ENCODE measurements around the gene SPRR4. TPM values are rescaled to one million over a fixed set of nuclear protein-coding genes. Genes with fewer than 3 reads are reported as not detected.

The SPRR4 gene
- total and polyA plus RNA-seq, 2 donors (not counting 1 experiment from before 2014, with no cell fraction given): not detected

- no peaks in the 10 kb centered on the region for H4K20me1 ChIP-seq (ENCODE audit: control insufficient read depth, insufficient read depth, low read length, poor library complexity, severe bottlenecking)
- no peak overlapping the region for H3K27ac Mint-ChIP-seq
- no peaks in the 10 kb centered on the region for H3K4me1 ChIP-seq (ENCODE audit: control insufficient read depth in 2 of 2, insufficient read depth in 2 of 2, low read length in 2 of 2)
- no peak overlapping the region for H3K4me2 ChIP-seq (replicated peaks; ENCODE audit: low read depth, low read length, poor library complexity, severe bottlenecking)
- no peak for ATAC-seq (ENCODE audit: low read depth)
- peaks cover 0 to 7% (median 5%) of the 10 kb centered on the region in 4 experiments for H3K27me3 ChIP-seq (replicated peaks in 1 of 4; ENCODE audit: control extremely low read depth in 1 of 4, control insufficient read depth in 3 of 4, insufficient read depth in 4 of 4, low read length in 3 of 4)
- no peak overlapping the region for H2AFZ ChIP-seq (ENCODE audit: insufficient read depth, low read depth, low read length, poor library complexity, severe bottlenecking)
- H3K79me2 ChIP-seq (ENCODE audit: control insufficient read depth, insufficient read depth, low read length): no peaks in the 10 kb centered on the region
- no peaks in the 10 kb centered on the region for H3K36me3 ChIP-seq (replicated peaks in 1 of 2; ENCODE audit: control extremely low read depth in 1 of 2, control insufficient read depth in 1 of 2, extremely low read depth in 1 of 2, insufficient read depth in 2 of 2, low read length in 1 of 2)
- H3K9me3 ChIP-seq (ENCODE audit: control extremely low read depth in 1 of 3, control insufficient read depth in 2 of 3, insufficient read depth in 1 of 3, low read length in 2 of 3): no peaks in the 10 kb centered on the region
- no peak for TF ChIP-seq CTCF (IDR thresholded peaks at IDR 0.05)
- TF ChIP-seq EZH2 (IDR thresholded peaks at IDR 0.05; ENCODE audit: borderline replicate concordance, insufficient read depth, low read depth, low read length, poor library complexity, severe bottlenecking): no peak
- ChIA-PET CTCF (interaction anchor here (1.4 kb wide), 1 partner anchor 55 kb away, joined by 4 read pairs; no protein-coding TSS in a partner anchor), POLR2A (no interaction called here)
- DNase-seq: no peak
- H3K4me3 ChIP-seq (ENCODE audit: control extremely low read depth in 1 of 5, extremely low read depth in 1 of 5, insufficient read depth in 1 of 5, low read depth in 2 of 5, low read length in 4 of 5): no peak overlapping the region
- H3K9me3 Mint-ChIP-seq (ENCODE audit: insufficient read depth): no peaks in the 10 kb centered on the region
- H3K4me3 Mint-ChIP-seq: no peak overlapping the region
- H3K9ac ChIP-seq (ENCODE audit: low read length): no peak overlapping the region
- H3K27me3 Mint-ChIP-seq: peaks cover 18% of the 10 kb centered on the region
- no peak overlapping the region for H3K27ac ChIP-seq (ENCODE audit: low read length in 2 of 2)
- WGBS (ENCODE audit: insufficient coverage): 50% methylated on average over 2 of the region's 3 CpGs
- intact Hi-C loops (cut with micrococcal nuclease): no loop called here
- no peaks in the 10 kb centered on the region for H3K4me1 Mint-ChIP-seq
These were observed 44.4 kb upstream of the SPRR4 start for GRCh38 chr1:152926091-152926490.

GRCh38 chr1:152928671-152929070 is 41.8 kb upstream of the SPRR4 start:
- intact Hi-C loops (cut with micrococcal nuclease): no loop called here
- H3K79me2 ChIP-seq (ENCODE audit: control insufficient read depth, insufficient read depth, low read length): no peaks in the 10 kb centered on the region
- no peak overlapping the region for H3K9ac ChIP-seq (ENCODE audit: low read length)
- no peak overlapping the region for H3K27ac ChIP-seq (ENCODE audit: low read length in 2 of 2)
- no peak for TF ChIP-seq CTCF (IDR thresholded peaks at IDR 0.05)
- no peak for TF ChIP-seq EZH2 (IDR thresholded peaks at IDR 0.05; ENCODE audit: borderline replicate concordance, insufficient read depth, low read depth, low read length, poor library complexity, severe bottlenecking)
- H3K4me1 ChIP-seq (ENCODE audit: control insufficient read depth in 2 of 2, insufficient read depth in 2 of 2, low read length in 2 of 2): no peaks in the 10 kb centered on the region
- peaks cover 0 to 3% (median 1%) of the 10 kb centered on the region in 4 experiments for H3K27me3 ChIP-seq (replicated peaks in 1 of 4; ENCODE audit: control extremely low read depth in 1 of 4, control insufficient read depth in 3 of 4, insufficient read depth in 4 of 4, low read length in 3 of 4)
- no peak overlapping the region for H3K4me2 ChIP-seq (replicated peaks; ENCODE audit: low read depth, low read length, poor library complexity, severe bottlenecking)
- H3K9me3 ChIP-seq (ENCODE audit: control extremely low read depth in 1 of 3, control insufficient read depth in 2 of 3, insufficient read depth in 1 of 3, low read length in 2 of 3): no peaks in the 10 kb centered on the region
- ATAC-seq (ENCODE audit: low read depth) (no peak), DNase-seq (no peak)
- CTCF ChIA-PET: no interaction called here
- H3K4me3 ChIP-seq (ENCODE audit: control extremely low read depth in 1 of 5, extremely low read depth in 1 of 5, insufficient read depth in 1 of 5, low read depth in 2 of 5, low read length in 4 of 5): no peak overlapping the region
- WGBS (ENCODE audit: insufficient coverage): no CpG with 5 or more reads among the region's 3 CpGs
- H3K4me1 Mint-ChIP-seq: no peaks in the 10 kb centered on the region
- no peaks in the 10 kb centered on the region for H3K36me3 ChIP-seq (replicated peaks in 1 of 2; ENCODE audit: control extremely low read depth in 1 of 2, control insufficient read depth in 1 of 2, extremely low read depth in 1 of 2, insufficient read depth in 2 of 2, low read length in 1 of 2)
- no peak overlapping the region for H2AFZ ChIP-seq (ENCODE audit: insufficient read depth, low read depth, low read length, poor library complexity, severe bottlenecking)
- H4K20me1 ChIP-seq (ENCODE audit: control insufficient read depth, insufficient read depth, low read length, poor library complexity, severe bottlenecking): no peaks in the 10 kb centered on the region
- no peak overlapping the region for H3K27ac Mint-ChIP-seq
- POLR2A ChIA-PET: no interaction called here
- peaks cover 4% of the 10 kb centered on the region for H3K27me3 Mint-ChIP-seq
- no peak overlapping the region for H3K4me3 Mint-ChIP-seq
- no peaks in the 10 kb centered on the region for H3K9me3 Mint-ChIP-seq (ENCODE audit: insufficient read depth)

Measured in B cell (primary cell).